GM12878 (cell line): ENCODE data around the gene ZFHX2. TPM values are rescaled to one million over a fixed set of nuclear protein-coding genes. Genes with fewer than 3 reads are reported as not detected.

Source experiments
- ATAC-seq: fragments of 200-7000 bp; cut with Tn5 transposase; 3 replicates; pipeline ENCODE4 v1.9.1; 2020; ENCODE audit warnings: mild to moderate bottlenecking, moderate library complexity
- BruUV-seq: library from RNA; stranded (reverse); fragments of 400-500 nt; replicated peaks from 2 replicates; lab custom pipeline; 2021; lab: Mats Ljungman, UMichigan
- CTCF ChIA-PET: fragments of 300-600 bp; sonication (Branson Sonifier 250); formaldehyde crosslinking; extraction: SDS; loops from one replicate; lab custom pipeline; 2021; ENCODE audit warnings: inconsistent platforms; lab: Yijun Ruan, JAX
- POLR2A ChIA-PET: fragments of 350-600 bp; formaldehyde crosslinking; extraction: SDS; loops from one replicate; lab custom pipeline; 2021; ENCODE audit warnings: inconsistent platforms; lab: Charles Lee
- RAD21 ChIA-PET: fragments of 300-600 bp; sonication (Branson Sonifier 250); formaldehyde crosslinking; loops from one replicate; lab custom pipeline; 2023; ENCODE audit warnings: antibody characterized with exemption; ENCODE audit not compliant: unreplicated experiment; lab: Charles Lee
- SMC1A ChIA-PET: fragments of 300-600 bp; sonication (Branson Sonifier 250); formaldehyde crosslinking; loops from one replicate; lab custom pipeline; 2023; ENCODE audit not compliant: unreplicated experiment, uncharacterized antibody; lab: Charles Lee
- DNase-seq: peaks from one replicate; pipeline ENCODE4 v3.0.0-alpha.2; 2011; ENCODE audit warnings: low read depth, low spot score
- FAIRE-seq: peaks from 3 replicates; lab custom pipeline; 2011; peaks lifted over from hg19 to GRCh38; lab: Jason Lieb, UNC
- H2AFZ ChIP-seq: 2 replicates; pipeline ENCODE4 v1.6.0; 2011; ENCODE audit warnings: low read depth, low read length, control low read depth; ENCODE audit not compliant: control insufficient read depth
- H3K27ac ChIP-seq: 2 replicates; pipeline ENCODE4 v1.5.1; 2011; ENCODE audit warnings: control low read depth; ENCODE audit not compliant: control insufficient read depth, insufficient read depth
- H3K27me3 ChIP-seq, 2 experiments: replicated peaks in 1 of 2; 2 replicates each; pipeline versions ENCODE4 v1.6.0 to v1.6.1; 2011; ENCODE audit warnings: low read length in 1 of 2; ENCODE audit not compliant: control insufficient read depth in 2 of 2, insufficient read depth in 2 of 2
- H3K36me3 ChIP-seq, 2 experiments: 2 replicates each; pipeline ENCODE4 v1.5.1; 2011; ENCODE audit warnings: low read length in 1 of 2; ENCODE audit not compliant: control insufficient read depth in 2 of 2, insufficient read depth in 2 of 2
- H3K4me1 ChIP-seq: 2 replicates; pipeline ENCODE4 v1.6.1; 2011; ENCODE audit warnings: mild to moderate bottlenecking, low read length, moderate library complexity, mixed read lengths; ENCODE audit not compliant: control insufficient read depth, insufficient read depth
- H3K4me2 ChIP-seq: 2 replicates; pipeline ENCODE4 v1.6.0; 2011; ENCODE audit warnings: control low read depth; ENCODE audit not compliant: control insufficient read depth, insufficient read depth
- H3K4me3 ChIP-seq: fragments of 200-600 bp; sonication (generic); 2 replicates; pipeline ENCODE4 v1.5.1; 2016
- H3K79me2 ChIP-seq: 2 replicates; pipeline ENCODE4 v1.6.0; 2011; ENCODE audit warnings: low read length; ENCODE audit not compliant: control insufficient read depth, insufficient read depth
- H3K9ac ChIP-seq: 2 replicates; pipeline ENCODE4 v1.8.0; 2011; ENCODE audit warnings: low read length, control low read depth, mixed read lengths; ENCODE audit not compliant: control insufficient read depth, insufficient read depth
- H3K9me3 ChIP-seq: replicated peaks from 3 replicates; pipeline ENCODE4 v1.5.1; 2011; ENCODE audit warnings: mild to moderate bottlenecking, low read length; ENCODE audit not compliant: control insufficient read depth, insufficient read depth
- H4K20me1 ChIP-seq: 2 replicates; pipeline ENCODE4 v1.6.0; 2011; ENCODE audit not compliant: control insufficient read depth, insufficient read depth
- CEBPB ChIP-seq, 2 experiments: fragments of 150-350 bp in 1 of 2; IDR thresholded peaks; 2 replicates each; pipeline ENCODE4 v1.6.1; 2012 to 2014; ENCODE audit warnings: low read depth in 2 of 2, low read length in 2 of 2, borderline replicate concordance in 1 of 2, inconsistent platforms in 1 of 2
- EGR1 ChIP-seq, 2 experiments: IDR thresholded peaks; 1 replicate in 1 of 2; 2 replicates in 1 of 2; pipeline ENCODE4 v1.6.1; 2011 to 2012; ENCODE audit warnings: low read depth in 2 of 2, low read length in 2 of 2, borderline replicate concordance in 1 of 2, mild to moderate bottlenecking in 1 of 2, moderate library complexity in 1 of 2
- NFXL1 ChIP-seq: fragments of 450-650 bp; IDR thresholded peaks from 2 replicates; pipeline ENCODE4 v1.6.1; 2017; ENCODE audit warnings: antibody characterized with exemption, mild to moderate bottlenecking, borderline replicate concordance
- PML ChIP-seq: IDR thresholded peaks from 2 replicates; pipeline ENCODE4 v1.6.1; 2012; ENCODE audit warnings: low read length, inconsistent platforms
- WGBS: methylation state at CpG from one replicate; pipeline ENCODE4 v1.1.6; 2016; ENCODE audit warnings: low lambda C conversion rate; ENCODE audit not compliant: insufficient replicate concordance, insufficient coverage; ENCODE audit errors: missing lambda C conversion rate; 5-methylcytosine and 5-hydroxymethylcytosine counted together
- in situ Hi-C: fragments of 300-500 bp; cut with MboI; formaldehyde crosslinking; loops from 9 replicates; pipeline ENCODE4 v1.14.3; 2018; ENCODE audit warnings: mixed read lengths
- intact Hi-C: fragments of 100-400 bp; cut with micrococcal nuclease; formaldehyde crosslinking; loops from one replicate; pipeline ENCODE4 v1.14.2; 2022; ENCODE audit not compliant: unreplicated experiment
- polyA plus RNA-seq, 11 experiments: library from polyadenylated mRNA; depleted of rRNA in 4 of 11; unstranded in 6 of 11; stranded (reverse) in 5 of 11; fragments of >200 nt; fragmentation: Nextera tagmentation in 4 of 11; fragmentation: Illumina TruSeq in 1 of 11; extraction: Ambion mirVana in 4 of 11; extraction: Trizol in 1 of 11; gene quantifications; 1 replicate in 1 of 11; 2 replicates in 10 of 11; pipeline versions ENCODE4 v1.2.1 to v1.2.3, GENCODE V29; 2011 to 2016; ENCODE audit warnings: inconsistent platforms in 2 of 11, missing spikeins in 2 of 11, low read depth in 1 of 11
- total RNA-seq, 4 experiments: library from RNA; depleted of rRNA in 3 of 4; stranded (reverse); fragments of >200 nt in 3 of 4; fragmentation: Illumina TruSeq in 1 of 4; extraction: Trizol in 1 of 4; gene quantifications; 2 replicates each; pipeline versions ENCODE4 v1.2.1 to v1.2.3, GENCODE V29; 2013 to 2021
- TF ChIP-seq, protein P1 (sequence below): fragments of 450-650 bp; IDR thresholded peaks from 2 replicates; pipeline ENCODE4 v1.6.1; 2016; ENCODE audit warnings: mild to moderate bottlenecking, moderate library complexity, borderline replicate concordance

The ZFHX2 gene
- total and polyA plus RNA-seq, 10 of the 15 experiments (the other 5 are each of a cell fraction or from before 2014, with no cell fraction given) = 0.27 to 2.2 (median 0.55) TPM

DNA sequence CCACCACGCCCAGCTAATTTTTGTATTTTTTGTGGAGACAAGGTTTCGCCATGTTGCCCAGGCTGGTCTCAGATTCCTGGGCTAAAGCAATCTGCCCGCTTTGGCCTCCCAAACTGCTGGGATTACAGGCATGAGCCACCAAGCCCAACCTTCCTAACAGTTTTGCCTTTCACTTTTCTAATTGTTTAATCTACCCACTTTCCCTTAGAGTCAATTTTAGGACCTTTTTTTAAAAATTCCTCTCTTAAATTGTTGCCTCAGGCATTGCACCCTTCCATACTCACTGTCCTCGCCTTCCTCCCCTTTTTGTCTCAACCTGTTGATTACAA, 11.5 kb downstream of the ZFHX2 start:
- ATAC-seq (no peak), DNase-seq (no peak), FAIRE-seq (no peak)
- Histone ChIP-seq H3K27me3 (no peaks in the 10 kb centered on the region), H3K4me1 (no peaks in the 10 kb centered on the region), H3K9me3 (no peaks in the 10 kb centered on the region), H3K79me2 (no peaks in the 10 kb centered on the region), H3K27ac (no peak overlapping the region), H4K20me1 (no peaks in the 10 kb centered on the region), H3K4me3 (no peak overlapping the region), H3K36me3 (no peaks in the 10 kb centered on the region), H2AFZ (no peak overlapping the region), H3K4me2 (no peak overlapping the region), H3K9ac (no peak overlapping the region)
- POLR2A ChIA-PET = interaction anchor here (0.7 kb wide), 1 partner anchor 13 kb away, joined by 3 read pairs; no protein-coding TSS in a partner anchor
- TF ChIP-seq NFXL1 (no peak), EGR1 (IDR thresholded peaks at IDR 0.05; ENCODE audit: borderline replicate concordance in 1 of 2, low read depth in 2 of 2, low read length in 2 of 2) (no peak), CEBPB (IDR thresholded peaks at IDR 0.05; ENCODE audit: borderline replicate concordance in 1 of 2, low read depth in 2 of 2, low read length in 2 of 2) (no peak), PML (no peak)
- TF ChIP-seq, protein P1, sequence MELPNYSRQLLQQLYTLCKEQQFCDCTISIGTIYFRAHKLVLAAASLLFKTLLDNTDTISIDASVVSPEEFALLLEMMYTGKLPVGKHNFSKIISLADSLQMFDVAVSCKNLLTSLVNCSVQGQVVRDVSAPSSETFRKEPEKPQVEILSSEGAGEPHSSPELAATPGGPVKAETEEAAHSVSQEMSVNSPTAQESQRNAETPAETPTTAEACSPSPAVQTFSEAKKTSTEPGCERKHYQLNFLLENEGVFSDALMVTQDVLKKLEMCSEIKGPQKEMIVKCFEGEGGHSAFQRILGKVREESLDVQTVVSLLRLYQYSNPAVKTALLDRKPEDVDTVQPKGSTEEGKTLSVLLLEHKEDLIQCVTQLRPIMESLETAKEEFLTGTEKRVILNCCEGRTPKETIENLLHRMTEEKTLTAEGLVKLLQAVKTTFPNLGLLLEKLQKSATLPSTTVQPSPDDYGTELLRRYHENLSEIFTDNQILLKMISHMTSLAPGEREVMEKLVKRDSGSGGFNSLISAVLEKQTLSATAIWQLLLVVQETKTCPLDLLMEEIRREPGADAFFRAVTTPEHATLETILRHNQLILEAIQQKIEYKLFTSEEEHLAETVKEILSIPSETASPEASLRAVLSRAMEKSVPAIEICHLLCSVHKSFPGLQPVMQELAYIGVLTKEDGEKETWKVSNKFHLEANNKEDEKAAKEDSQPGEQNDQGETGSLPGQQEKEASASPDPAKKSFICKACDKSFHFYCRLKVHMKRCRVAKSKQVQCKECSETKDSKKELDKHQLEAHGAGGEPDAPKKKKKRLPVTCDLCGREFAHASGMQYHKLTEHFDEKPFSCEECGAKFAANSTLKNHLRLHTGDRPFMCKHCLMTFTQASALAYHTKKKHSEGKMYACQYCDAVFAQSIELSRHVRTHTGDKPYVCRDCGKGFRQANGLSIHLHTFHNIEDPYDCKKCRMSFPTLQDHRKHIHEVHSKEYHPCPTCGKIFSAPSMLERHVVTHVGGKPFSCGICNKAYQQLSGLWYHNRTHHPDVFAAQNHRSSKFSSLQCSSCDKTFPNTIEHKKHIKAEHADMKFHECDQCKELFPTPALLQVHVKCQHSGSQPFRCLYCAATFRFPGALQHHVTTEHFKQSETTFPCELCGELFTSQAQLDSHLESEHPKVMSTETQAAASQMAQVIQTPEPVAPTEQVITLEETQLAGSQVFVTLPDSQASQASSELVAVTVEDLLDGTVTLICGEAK = no peak
- CTCF ChIA-PET = interaction anchor here (0.7 to 11.4 kb wide), 13 partner anchors 8 to 130 kb away, joined by 3 to 131 read pairs (median 7); partner anchors contain the start of gene AP1G2
- WGBS = 55% methylated on average over 4 of the region's 4 CpGs
- no TSS peak for BruUV-seq
- in situ Hi-C loops (no loop called here), intact Hi-C loops (no loop called here)
- SMC1A ChIA-PET = interaction anchor here (2.0 kb wide), 1 partner anchor 65 kb away, joined by 4 read pairs; no protein-coding TSS in a partner anchor
- RAD21 ChIA-PET = interaction anchor here (1.0 to 1.8 kb wide), 3 partner anchors 18 to 62 kb away, joined by 3 to 4 read pairs (median 4); no protein-coding TSS in a partner anchor
